Measurements from ENCODE around the gene CA5A.

DNA sequence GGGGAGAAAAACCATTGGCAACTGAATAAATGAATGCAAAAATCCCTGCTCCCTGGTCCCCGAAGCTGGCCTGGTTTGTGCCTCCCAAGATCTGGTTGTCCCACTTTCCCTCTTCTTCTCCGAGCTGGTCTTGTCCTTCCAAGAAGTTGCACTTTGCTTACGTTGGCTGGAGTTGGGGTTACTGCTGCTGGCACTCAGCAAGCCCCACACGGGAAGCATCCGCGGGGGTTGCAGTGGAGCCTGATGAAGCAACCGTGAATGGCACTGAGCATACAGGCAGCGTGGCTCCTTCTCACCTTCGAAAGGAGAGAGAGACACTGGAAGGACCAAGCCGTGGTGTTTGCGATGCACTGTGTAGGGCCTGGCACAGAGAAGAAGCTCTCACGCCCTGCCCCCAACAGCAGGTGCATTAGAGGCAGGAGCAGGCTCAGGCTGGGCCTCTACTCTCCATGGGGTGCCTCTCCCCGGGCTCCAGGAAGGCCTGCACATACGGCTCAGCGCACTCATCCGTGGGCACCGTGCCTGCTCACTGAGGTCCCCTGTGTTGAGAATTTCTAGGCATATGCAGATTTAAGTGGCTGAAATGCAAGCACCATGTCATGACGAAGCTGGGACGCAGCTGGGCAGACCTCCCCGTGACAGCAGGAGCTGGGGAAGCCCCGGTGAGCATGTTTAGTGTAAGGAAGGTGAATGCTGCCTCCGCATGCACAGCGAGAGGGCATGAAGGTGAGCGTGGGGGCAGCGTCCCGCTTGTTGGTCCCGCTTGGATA is 12.1 kb downstream of the CA5A start:
- TF ChIP-seq, protein P1, sequence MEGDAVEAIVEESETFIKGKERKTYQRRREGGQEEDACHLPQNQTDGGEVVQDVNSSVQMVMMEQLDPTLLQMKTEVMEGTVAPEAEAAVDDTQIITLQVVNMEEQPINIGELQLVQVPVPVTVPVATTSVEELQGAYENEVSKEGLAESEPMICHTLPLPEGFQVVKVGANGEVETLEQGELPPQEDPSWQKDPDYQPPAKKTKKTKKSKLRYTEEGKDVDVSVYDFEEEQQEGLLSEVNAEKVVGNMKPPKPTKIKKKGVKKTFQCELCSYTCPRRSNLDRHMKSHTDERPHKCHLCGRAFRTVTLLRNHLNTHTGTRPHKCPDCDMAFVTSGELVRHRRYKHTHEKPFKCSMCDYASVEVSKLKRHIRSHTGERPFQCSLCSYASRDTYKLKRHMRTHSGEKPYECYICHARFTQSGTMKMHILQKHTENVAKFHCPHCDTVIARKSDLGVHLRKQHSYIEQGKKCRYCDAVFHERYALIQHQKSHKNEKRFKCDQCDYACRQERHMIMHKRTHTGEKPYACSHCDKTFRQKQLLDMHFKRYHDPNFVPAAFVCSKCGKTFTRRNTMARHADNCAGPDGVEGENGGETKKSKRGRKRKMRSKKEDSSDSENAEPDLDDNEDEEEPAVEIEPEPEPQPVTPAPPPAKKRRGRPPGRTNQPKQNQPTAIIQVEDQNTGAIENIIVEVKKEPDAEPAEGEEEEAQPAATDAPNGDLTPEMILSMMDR (IDR thresholded peaks at IDR 0.05) = no peak
- TF ChIP-seq BHLHE40 (IDR thresholded peaks at IDR 0.05; ENCODE audit: low read depth, low read length) = no peak
- no peak for TF ChIP-seq NR3C1 (IDR thresholded peaks at IDR 0.05)
- TF ChIP-seq, protein P2, sequence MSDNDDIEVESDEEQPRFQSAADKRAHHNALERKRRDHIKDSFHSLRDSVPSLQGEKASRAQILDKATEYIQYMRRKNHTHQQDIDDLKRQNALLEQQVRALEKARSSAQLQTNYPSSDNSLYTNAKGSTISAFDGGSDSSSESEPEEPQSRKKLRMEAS (IDR thresholded peaks at IDR 0.05) = no peak
- no peak for TF ChIP-seq POLR2A (IDR thresholded peaks at IDR 0.05; ENCODE audit: low read length)

Measured in A549 (cell line).